ENCODE results near the gene KHDC4.

DNA sequence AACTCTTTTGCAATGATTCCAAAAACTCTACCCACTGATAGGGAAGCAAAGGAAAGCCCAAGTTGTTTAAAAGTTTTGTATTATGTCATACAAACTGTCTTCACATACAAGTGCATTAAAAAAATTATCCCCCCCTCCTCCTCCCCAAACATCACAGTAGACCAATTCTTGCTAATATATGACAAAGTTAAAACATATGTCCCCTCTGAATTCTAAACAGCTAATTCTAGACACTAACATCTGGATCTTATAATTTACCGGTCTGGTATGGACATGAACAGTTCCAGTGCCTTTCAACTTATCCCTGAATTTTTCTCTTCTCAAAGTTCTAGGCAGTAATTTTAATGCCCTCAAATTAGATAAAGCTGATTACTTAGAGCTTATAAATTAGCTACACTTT, 36.5 kb downstream of the KHDC4 start:
- TF ChIP-seq, protein P1, sequence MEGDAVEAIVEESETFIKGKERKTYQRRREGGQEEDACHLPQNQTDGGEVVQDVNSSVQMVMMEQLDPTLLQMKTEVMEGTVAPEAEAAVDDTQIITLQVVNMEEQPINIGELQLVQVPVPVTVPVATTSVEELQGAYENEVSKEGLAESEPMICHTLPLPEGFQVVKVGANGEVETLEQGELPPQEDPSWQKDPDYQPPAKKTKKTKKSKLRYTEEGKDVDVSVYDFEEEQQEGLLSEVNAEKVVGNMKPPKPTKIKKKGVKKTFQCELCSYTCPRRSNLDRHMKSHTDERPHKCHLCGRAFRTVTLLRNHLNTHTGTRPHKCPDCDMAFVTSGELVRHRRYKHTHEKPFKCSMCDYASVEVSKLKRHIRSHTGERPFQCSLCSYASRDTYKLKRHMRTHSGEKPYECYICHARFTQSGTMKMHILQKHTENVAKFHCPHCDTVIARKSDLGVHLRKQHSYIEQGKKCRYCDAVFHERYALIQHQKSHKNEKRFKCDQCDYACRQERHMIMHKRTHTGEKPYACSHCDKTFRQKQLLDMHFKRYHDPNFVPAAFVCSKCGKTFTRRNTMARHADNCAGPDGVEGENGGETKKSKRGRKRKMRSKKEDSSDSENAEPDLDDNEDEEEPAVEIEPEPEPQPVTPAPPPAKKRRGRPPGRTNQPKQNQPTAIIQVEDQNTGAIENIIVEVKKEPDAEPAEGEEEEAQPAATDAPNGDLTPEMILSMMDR (IDR thresholded peaks at IDR 0.05): no peak
- TF ChIP-seq POLR2A (IDR thresholded peaks at IDR 0.05): no peak
- TF ChIP-seq EP300 (IDR thresholded peaks at IDR 0.05): no peak

Data from tibial nerve (tissue), 4 donors.